H1 (cell line): ENCODE data around the gene C15orf39. TPM values are rescaled to one million over a fixed set of nuclear protein-coding genes. Genes with fewer than 3 reads are reported as not detected.

ENCODE experiments used
- CBX8 ChIP-seq: fragments of 300-800, 300-1000 bp; sonication (generic); IDR thresholded peaks from 2 replicates; pipeline ENCODE4 v1.7.1; 2016; ENCODE audit warnings: low read depth, low read length, borderline replicate concordance
- MAFK ChIP-seq: IDR thresholded peaks from 2 replicates; pipeline ENCODE4 v1.6.1; 2012; ENCODE audit warnings: low read depth, mild to moderate bottlenecking, improper control_type of control experiment, low read length
- POU5F1 ChIP-seq: IDR thresholded peaks from 2 replicates; pipeline ENCODE4 v1.6.1; 2011; ENCODE audit warnings: low read depth, mild to moderate bottlenecking, low read length, moderate library complexity
- RBBP5 ChIP-seq: IDR thresholded peaks from 2 replicates; pipeline ENCODE4 v1.7.1; 2012; ENCODE audit warnings: low read depth, mild to moderate bottlenecking, inconsistent platforms, low read length, moderate library complexity, borderline replicate concordance
- RFX5 ChIP-seq: IDR thresholded peaks from 2 replicates; pipeline ENCODE4 v1.6.1; 2011; ENCODE audit warnings: low read depth, low read length, improper control_type of control experiment, borderline replicate concordance
- SIN3A ChIP-seq, 2 experiments: IDR thresholded peaks in 1 of 2; conservative IDR thresholded peaks in 1 of 2; 2 replicates each; pipeline ENCODE4 v1.6.1; 2011 to 2012; ENCODE audit warnings: low read length in 2 of 2, improper control_type of control experiment in 1 of 2, low read depth in 1 of 2, mild to moderate bottlenecking in 1 of 2
- SIX5 ChIP-seq: IDR thresholded peaks from 2 replicates; pipeline ENCODE4 v1.6.1; 2011; ENCODE audit warnings: mild to moderate bottlenecking, low read depth, low read length
- SP1 ChIP-seq: IDR thresholded peaks from 2 replicates; pipeline ENCODE4 v1.6.1; 2011; ENCODE audit warnings: low read depth, low read length
- SRF ChIP-seq: IDR thresholded peaks from 2 replicates; pipeline ENCODE4 v1.6.1; 2011; ENCODE audit warnings: mild to moderate bottlenecking, low read depth, low read length, moderate library complexity
- polyA plus RNA-seq, 7 experiments: library from polyadenylated mRNA; depleted of rRNA in 3 of 7; stranded (reverse) in 5 of 7; unstranded in 2 of 7; fragments of >200 nt in 5 of 7; fragments of 200-250 nt in 2 of 7; gene quantifications; 1 replicate in 5 of 7; 2 replicates in 1 of 7; 4 replicates in 1 of 7; pipeline versions ENCODE4 v1.2.1 to v1.2.3, GENCODE V29; 2011 to 2013; ENCODE audit warnings: missing spikeins in 2 of 7, mixed read lengths in 2 of 7
- total RNA-seq: library from RNA; stranded (reverse); fragmentation: NEBNext Ultra II Directional; extraction: Animal tissue kit (Norgen Biotek cat#: 25700); gene quantifications from 2 replicates; pipeline ENCODE4 v1.2.1, GENCODE V29; 2021

Gene C15orf39
- total and polyA plus RNA-seq, 2 of the 8 experiments (the other 6 are each of a cell fraction or from before 2014, with no cell fraction given) = 13.8 to 38.5 TPM

GRCh38 chr15:75205064-75205395 is 3.3 kb downstream of the C15orf39 start (continued):
- TF ChIP-seq CBX8 = no peak
- no peak for TF ChIP-seq MAFK
- no peak for TF ChIP-seq SIX5
- TF ChIP-seq RBBP5 = no peak
- TF ChIP-seq RFX5 = no peak
- no peak for TF ChIP-seq SIN3A (conservative IDR thresholded peaks at IDR 0.05 in 1 of 2, IDR thresholded peaks at IDR 0.05 in 1 of 2; ENCODE audit: low read depth in 1 of 2, low read length in 2 of 2)
- TF ChIP-seq SRF = no peak
- TF ChIP-seq POU5F1 = no peak
- TF ChIP-seq SP1 = no peak
